ENCODE results near the gene NUCKS1.

NUCKS1 gene

DNA sequence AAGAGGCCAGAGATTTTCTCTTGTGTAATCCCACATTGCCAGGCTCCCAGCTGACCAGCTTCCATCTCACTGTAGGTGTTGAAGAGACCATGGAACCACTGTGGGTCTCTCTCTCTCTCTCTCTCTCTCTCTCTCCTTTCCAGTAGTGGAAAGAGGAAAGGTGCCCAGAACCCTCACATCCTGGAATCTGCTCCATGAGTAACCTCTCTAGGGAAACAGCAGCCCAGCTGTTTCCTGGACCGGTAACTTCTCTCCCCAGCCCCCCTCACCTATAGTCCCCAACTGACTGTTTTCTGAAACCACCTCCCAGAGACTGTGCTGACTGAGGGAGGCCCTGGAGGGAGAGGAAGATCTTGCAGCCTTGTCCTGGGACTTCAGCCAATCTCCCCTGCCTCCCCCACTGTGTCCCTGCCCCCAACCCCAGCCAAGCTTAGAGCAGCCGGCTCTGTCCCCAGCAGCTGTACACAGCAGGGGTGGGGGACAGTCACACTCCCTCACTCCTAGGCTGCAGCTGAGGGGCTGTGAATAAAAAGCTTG is 49.0 kb downstream of the NUCKS1 start:
- no peak for DNase-seq (ENCODE audit: low read depth, low spot score)

DNA sequence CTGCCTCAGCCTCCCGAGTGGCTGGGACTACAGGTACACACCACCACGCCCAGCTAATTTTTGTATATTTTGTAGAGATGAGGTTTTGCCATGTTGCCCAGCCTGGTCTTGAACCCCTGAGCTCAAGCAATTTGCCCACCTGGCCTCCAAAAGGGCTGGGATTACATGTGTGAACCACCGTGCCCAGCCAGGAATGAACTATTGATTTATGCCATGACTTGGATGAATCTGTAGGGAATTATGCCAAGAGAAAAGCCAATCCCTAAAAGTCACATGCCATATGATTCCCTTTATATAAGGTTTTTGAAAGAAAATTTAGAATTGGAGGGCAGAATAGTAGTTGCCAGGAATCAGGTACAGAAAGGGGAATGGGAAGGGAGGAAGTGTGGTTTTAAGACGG is 50.6 kb downstream of the NUCKS1 start:
- no peak for DNase-seq (ENCODE audit: low read depth, low spot score)

DNA sequence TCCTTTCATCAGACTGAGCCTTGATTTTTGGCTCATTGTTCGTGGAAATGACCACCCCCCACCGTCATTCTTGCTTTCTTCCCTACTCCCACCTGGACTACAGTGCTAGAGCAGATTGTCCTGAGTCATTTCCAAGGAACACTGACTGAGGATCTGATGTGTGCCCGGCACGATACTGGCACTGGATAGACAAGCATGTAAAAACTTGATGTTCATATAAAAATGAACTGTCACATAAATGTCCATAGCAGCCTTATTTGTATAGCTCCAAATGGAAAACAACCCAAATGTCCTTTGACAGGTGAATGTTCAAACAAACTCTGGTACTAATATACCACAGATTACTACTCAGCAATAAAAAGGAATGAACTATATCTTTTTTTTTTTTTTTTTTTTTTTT is 51.1 kb downstream of the NUCKS1 start:
- DNase-seq (ENCODE audit: low read depth, low spot score): no peak

GRCh38 chr1:205693421-205693991 is 56.5 kb downstream of the NUCKS1 start:
- no peak for DNase-seq (ENCODE audit: low read depth, low spot score)

DNA sequence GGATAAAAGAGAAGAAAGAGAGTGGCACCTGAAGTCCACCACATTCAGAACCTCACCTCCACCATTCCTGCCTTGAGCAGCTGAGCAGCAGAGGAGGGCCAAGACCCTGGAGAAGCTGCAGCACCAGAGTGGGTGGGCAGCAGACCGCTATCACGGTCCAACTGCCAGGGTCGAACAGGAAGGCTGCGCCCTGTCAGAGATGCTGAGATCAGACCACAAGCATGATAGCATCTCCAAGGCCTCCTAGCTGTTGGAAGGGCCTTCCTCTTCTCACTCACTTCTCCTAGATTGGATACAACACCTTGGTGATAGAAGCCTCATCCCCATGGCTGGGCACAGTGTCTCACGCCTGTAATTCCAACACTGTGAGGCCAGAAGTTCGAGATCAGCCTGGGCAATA is 57.6 kb downstream of the NUCKS1 start:
- no peak for DNase-seq (ENCODE audit: low read depth, low spot score)

DNA sequence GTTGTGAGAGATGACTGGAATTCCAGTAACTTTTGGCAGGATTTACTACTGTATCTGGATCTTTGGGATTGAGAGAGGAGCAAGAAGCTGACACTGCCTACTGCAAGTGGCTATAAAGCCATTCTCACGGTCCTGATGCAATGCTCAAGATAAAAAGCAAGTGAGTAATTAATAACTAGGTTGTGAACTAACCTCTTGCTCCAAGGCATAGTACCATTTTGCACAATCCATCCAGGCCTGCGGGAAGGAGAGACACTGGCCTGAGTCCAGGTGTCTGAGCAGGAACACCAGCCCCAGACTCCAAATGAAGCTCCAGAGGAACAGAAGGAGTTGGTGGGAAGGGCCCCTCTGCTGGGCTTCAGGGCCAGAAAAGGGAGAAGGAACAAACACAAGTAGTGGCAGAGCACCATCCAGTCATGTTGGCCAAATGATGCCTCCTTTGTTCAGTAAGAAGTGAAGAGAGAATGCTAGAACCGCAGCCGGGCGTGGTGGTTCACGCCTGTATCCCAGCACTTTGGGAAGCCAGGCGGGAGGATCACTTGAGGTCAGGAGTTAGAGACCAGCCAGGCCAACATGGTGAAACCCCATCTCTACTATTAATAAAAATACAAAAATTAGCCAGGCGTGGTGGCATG is 59.7 kb downstream of the NUCKS1 start:
- no peak for DNase-seq (ENCODE audit: low read depth, low spot score)

DNA sequence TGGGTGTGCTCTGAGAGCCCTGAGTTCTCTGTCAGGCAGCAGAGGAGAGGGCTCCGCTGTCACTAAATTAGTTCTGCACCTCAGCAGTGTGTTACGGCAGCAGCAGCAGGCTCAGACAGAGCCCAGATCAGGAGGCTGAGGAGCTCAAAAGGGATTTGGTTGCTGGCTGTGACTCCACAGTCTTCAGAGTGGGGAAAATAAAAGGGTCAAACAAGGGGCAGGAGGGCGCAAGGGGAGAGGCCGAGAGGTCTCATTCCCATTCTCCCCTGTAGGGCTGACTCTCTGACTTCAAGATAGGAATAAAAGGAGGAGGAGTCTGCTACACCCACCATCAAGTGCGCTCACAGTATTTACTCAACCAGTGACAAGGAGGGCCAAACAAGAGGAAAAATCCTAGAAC is 60.5 kb downstream of the NUCKS1 start:
- DNase-seq (ENCODE audit: low read depth, low spot score): no peak

DNA sequence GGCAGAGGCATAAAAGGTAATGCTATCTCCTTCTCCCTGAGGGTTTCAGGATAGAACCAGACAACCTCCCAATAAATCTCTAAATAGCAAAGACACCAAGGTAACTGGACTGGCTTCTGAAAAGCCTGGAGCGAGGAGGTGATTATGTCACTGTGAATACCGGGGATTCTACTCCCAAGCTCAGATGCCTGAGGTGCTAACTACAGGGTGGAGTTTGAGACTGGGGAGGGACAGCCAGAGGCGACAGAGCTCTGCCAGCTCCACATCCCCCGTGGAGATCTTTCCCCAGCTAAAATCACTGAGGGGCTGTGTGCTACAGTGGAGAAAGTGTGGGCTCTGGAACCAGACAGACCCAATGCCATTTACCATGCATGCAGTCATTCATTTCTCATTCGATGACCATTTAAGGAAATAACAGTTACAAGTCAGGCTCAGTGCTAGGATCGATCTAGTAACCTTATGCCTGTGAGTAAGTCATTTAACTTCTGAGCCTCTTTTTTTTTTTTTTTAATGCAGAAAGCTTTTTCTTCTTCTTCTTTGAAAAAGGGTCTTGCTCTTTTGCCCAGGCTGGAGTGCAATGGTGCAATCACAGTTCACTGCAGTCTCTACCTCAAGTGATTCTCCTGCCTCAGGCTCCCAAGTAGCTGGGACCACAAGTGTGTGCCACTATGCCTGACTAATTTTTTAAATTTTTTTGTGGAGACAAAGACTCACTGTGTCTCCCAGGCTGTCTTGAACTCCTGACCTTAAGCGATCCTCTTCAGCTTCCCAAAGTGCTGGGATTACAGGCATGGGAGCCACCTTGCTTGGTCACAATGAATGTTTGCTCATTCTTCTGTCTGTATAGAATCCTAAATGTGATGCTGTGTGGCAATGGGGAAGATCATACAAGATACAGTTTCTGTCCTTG is 61.6 kb downstream of the NUCKS1 start:
- DNase-seq (ENCODE audit: low read depth, low spot score): no peak

DNA sequence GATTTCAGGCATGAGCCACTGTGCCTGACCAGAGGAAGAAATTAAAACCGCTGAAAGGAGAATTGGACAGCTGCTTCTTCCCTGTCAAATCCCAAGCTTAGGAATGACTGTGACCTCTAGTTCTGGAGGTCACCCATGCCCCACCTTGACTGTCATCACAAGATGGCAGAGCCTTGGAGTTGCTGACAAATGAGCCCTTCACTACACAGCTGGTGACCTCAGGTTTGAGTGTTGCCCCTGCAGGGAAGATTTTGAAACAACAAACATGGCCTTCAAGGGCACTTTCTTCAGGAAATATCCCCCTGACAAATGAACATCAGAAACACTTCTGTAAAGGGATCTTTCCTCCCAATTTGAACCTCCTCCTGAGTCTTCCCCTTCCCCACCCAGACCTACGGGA is 62.7 kb downstream of the NUCKS1 start:
- DNase-seq (ENCODE audit: low read depth, low spot score): no peak

- DNase-seq (ENCODE audit: low read depth, low spot score): no peak
These were observed 68.6 kb downstream of the NUCKS1 start for GRCh38 chr1:205681364-205681763.

- DNase-seq (ENCODE audit: low read depth, low spot score): no peak
These were observed 69.7 kb downstream of the NUCKS1 start, which contains the start of gene SLC45A3 for GRCh38 chr1:205680073-205680851. Gene SLC45A3, minus strand, starts transcription at chr1:205680509. Its CDS starts 15,853 bp downstream, at chr1:205664656.

DNA sequence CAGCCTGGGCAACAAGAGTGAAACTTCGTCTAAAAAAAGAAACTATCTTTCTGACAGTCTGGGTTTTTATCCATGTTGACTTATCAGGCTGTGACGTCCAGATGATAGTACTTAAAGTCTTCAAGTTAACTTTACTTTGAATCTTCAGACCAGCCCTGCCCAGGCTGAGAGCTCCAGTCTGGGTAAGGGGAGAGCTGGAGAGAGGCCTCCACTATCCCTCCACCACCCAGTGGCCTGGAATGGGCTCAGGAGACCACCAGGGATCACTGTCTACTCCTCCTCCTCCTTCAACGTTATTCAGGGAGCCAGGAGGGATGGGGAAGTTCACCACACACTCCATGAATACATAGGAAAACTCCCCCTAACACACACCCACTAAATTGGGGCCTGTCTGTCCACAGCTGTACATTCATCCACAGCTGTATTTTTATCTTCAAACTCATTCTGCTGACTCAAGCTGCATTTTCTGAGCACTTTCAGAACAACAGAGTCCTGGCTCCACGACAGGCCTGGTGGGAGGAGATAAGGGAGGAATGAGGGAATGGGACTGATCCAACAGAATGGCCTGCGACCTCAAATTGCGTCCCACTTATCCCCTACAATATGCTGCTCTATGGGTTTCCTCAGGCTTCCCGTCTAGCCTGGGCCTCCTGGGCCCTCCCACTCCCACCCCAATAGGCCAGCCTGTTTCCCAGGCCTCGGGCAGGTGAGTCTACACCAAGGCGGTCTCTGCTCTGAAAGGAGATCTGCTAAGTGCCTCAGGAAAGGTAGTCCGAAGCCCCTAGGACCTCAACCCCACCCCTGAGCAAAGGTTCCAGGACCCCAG is 71.5 kb downstream of the NUCKS1 start:
- DNase-seq (ENCODE audit: low read depth, low spot score): no peak

GRCh38 chr1:205677167-205677566 is 72.8 kb downstream of the NUCKS1 start:
- no peak for DNase-seq (ENCODE audit: low read depth, low spot score)

- no peak for DNase-seq (ENCODE audit: low read depth, low spot score)
These were observed 73.4 kb downstream of the NUCKS1 start for GRCh38 chr1:205676597-205676996.

DNA sequence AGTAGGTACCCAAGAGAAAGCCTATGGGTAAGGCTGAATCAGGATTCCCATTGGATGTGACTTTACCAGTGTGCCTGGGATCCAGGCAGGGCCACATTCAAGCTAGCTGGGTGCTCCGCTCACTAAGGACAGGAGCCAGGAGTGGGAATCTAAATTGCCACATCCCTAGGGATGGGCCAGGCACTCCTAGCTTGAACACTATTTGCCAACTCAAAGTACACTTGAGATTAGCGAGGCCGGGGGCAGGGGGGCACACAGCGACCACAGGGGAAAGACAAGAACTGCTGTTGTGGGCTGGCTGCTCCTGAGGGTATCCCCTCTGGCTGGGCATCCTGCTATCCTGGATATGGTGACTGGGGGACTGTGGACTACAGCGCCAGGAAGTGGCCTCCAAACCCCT is 74.0 kb downstream of the NUCKS1 start:
- no peak for DNase-seq (ENCODE audit: low read depth, low spot score)

- DNase-seq (ENCODE audit: low read depth, low spot score): no peak
These were observed 74.7 kb downstream of the NUCKS1 start for GRCh38 chr1:205675247-205675646.

DNA sequence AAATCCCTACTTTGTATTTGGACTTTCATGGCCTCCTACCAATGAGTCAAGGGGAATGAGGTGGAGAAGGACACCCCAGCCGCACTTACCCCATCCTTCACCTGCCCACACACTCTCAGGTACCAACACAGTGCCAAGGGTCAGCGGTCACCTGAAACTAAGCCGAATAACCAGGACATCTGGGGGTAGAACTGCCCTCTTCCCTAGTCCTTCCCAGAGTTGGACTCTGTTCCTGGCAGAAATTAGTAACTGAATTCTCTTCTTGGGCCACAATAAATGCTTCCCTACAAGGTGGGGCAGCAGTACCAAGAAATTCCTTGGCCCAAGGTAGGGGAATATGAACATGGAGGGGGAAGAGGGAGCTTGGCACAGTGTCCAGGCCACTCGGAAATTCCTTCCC is 77.0 kb downstream of the NUCKS1 start:
- DNase-seq (ENCODE audit: low read depth, low spot score): no peak

GRCh38 chr1:205672395-205672889 is 77.5 kb downstream of the NUCKS1 start:
- no peak for DNase-seq (ENCODE audit: low read depth, low spot score)

- DNase-seq (ENCODE audit: low read depth, low spot score): no peak
These were observed 79.2 kb downstream of the NUCKS1 start for GRCh38 chr1:205670611-205671430.

GRCh38 chr1:205670150-205670446 is 79.9 kb downstream of the NUCKS1 start:
- no peak for DNase-seq (ENCODE audit: low read depth, low spot score)
